DMS79 treated with DMSO at 0.1 percent for 48 hours (cell line): ENCODE measurements around the gene FMNL1.

Source experiments
- DNase-seq: peaks from one replicate; lab custom pipeline; 2025; lab: John Stamatoyannopoulos, UW

Gene FMNL1

DNA sequence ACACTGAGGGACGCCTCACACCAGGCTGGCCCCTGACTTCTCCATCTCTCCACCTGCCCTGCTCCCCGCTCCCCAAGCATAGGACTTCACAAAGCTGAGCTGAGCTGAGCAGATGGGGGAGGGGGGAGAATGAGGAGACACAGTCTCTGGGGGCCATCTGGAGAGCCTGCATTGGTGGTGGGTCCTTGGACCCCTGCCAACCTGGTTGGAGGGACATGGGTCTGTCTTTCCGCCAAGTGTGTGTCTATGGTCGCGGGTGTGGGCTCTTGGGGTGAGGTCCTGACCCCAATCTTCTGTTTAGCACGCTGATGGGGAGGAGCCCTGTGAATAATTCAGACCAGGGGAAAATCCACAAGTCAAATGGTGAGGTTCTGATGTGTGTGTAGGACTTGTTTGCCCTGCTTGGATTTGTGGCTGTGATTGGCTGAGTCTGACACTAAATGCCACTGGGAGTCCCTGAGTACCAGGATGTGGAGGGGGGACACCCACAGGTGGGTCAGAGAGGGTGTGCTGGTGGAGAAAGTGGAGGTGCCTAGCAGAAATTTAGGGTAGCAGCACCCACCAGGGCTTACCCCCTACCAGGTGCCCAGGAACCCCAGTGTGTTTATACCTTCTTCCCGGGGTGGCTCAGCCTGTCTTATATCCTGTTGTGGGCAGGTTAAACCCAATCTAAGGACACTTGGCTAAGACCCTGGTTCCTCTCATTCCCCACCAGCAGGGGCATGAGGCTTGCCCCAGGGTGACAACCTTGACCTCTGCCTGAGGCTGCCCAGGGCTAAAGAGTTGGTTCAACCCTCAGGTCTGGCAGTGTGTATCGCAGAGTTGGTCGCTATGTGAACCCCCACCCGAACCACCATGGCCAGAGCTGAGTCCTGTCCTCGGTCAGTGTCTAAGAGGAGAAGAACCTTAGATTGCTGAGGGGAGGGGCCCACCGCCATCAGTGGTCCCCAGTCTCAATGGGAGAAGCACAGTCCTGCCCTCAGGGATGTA lies 2.1 kb downstream of the FMNL1 start:
- no peak for DNase-seq

DNA sequence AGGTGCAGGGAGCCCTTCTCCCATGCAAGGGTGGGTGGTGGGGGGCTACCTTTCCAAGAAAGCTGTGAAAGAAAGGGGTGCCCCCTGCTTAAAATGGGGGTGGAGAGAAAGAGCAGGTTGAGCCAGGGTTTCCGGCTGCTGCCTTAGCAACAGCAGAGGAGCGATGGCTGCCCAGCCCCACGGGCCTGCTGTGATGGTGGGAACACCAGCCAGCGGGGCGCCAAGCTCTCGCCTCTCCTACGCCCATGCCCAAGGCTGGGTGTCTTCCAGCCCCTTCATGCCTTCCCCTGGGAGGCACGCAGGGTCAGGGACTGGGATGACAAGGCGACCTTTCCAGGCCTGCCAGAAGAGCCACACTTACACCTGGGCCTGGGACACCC lies 3.0 kb downstream of the FMNL1 start:
- no peak for DNase-seq

DNA sequence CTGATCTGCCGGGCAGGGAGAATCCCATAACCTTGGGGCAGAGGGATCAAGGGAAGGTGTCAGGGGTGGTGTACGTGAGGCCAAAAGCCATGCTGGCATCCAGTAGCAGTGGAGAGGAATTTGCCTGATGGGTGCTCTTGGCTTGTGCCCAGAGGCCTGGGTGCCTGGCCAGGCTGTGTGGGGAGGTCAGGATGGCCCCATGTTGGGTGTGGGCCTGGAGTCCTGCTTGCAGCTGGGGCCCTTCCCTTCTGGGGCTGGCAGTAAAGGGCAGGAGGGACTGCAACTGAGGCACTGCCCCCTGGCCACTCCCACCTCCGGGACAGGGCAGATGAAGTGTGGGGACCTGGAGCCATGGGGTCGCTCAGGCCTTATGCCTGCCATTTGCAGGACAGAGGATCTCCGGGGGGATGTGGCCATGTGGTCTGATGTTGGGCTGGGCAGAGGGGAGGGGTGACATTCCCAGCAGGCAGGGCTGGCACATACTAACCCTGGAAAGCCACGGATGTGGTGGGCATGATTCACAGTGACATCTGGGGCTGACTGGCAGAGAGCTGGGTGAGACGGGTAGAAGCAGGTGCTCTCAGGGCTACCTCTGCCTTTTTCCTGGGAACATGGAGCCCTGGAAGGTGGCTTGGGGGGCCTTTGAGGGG lies 3.5 kb downstream of the FMNL1 start:
- DNase-seq = no peak

DNA sequence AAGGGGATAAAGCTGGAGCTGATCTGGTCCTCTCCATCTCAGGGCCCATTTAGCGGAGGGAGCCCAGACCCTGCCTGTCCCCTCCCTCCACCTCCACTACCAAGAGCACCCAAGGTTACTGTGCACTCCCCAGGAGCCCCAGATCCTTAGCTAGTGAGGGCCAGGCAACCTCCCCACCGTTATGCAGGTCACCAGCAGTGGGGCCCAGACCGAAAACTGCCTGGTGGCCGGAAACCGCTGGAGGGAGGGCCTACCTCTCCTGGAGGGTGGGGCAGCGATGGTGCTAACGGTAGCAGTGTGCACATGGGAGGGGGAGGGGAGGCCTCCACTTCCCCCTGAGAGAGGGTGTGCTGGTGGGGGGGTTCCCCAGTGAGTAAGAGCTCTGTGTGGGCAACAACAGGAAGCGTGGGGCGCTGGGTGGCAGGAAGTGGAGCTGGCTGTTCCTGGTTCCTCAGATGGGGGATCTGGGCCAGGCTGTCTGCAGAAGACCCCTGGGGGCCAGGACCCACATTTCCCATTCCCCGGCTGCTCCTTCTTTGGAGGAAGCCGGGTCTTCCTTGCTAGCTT lies 4.4 kb downstream of the FMNL1 start:
- DNase-seq = no peak

DNA sequence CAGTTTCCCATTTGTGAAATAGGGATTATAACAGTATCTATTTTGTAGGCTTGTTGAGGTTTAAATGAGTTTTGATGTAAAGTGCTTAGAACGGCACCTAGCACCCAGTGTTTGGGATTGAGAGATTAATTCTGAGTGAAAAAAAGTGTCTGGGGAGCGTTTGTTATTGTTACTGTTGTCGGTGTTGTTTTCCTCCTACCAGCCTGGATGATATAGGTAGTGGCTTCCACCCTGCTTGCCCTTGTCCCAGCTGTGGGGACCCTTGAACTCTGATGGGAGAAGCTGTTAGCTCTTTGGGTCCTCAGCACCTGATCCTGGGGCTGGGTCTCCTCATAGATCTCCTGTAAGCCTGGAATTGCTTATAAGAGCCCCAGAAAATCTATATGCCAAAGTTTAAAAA lies 4.9 kb downstream of the FMNL1 start:
- no peak for DNase-seq

DNA sequence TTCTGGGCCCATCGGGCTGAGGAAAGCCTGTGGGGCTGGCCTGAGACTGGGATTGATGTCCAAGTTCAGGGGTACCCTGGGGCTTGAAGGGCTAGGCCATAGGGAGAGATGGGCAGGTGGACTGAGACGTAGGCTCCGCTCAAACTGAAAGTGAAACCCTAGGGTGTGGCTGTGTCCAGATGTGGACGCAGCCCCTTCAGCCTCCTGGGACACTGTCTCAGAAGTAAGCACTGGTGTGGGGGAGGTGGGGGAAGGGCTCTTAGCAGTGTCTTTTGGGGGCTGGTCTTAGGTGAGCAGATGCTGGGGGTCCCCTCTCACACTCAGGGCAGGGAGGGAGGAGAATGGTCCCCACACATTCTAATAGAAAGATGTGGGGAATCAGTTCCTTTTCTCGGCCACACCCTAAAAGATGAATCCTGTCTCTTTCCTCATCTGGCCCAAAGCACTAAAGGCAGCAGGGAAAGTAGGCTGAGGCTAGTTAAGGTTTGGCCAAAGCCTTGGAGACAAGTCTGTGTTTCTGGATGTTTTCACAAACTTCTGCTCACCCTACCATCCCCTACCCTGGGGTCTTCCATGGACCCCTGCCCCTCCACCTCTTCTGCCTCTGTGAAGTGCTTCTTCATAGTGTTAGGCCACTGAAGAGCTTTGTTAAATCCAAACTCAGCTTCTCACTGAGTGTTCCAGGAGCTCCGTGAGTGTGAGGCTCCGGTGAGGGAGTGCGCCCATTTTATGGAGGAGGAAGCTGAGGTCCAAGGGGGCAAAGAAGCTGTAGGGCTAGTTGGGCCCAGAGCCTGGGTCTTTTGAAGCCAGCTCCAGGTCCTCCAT lies 5.6 kb downstream of the FMNL1 start:
- DNase-seq = no peak

DNA sequence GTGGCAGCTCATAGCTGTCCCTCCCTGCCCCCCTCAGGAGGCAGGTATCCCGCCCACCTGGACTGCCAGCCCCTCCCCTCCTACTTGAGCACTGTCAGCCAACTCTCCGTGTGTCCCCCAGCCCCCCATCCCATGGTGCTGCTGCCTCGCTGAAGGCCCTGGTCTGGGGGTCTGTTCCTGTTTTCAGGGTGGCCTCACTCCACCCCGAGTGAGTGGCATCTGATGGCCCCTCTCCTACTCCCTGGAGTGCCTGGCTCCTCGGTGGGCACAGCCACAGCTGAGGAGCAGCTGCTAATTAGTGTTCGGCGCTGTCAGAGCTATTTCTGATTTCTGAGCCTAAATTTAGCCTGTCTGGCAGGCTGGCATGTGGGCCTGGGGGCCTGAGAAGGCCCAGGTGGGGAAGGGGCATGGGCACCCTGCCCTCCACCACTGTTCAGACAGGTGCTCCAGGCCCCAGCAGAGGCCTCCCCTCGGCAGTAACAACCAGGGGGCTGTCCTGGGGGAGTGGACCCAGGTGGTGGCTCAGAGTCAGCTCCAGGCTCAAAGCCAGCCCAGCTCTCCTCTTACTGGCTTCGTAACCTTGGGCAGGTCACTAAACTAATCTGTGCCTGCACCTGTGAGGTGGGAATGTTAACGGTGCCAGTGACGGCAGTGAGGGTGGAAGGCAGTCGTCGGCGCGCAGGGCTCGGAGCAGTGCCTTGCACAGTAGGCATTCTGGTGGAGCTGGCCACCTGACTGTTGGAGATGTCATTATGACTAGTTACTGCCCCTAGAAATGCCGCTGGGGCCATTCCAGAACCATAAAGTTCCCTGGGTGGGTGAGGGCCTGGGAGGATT lies 6.5 kb downstream of the FMNL1 start:
- no peak for DNase-seq

DNA sequence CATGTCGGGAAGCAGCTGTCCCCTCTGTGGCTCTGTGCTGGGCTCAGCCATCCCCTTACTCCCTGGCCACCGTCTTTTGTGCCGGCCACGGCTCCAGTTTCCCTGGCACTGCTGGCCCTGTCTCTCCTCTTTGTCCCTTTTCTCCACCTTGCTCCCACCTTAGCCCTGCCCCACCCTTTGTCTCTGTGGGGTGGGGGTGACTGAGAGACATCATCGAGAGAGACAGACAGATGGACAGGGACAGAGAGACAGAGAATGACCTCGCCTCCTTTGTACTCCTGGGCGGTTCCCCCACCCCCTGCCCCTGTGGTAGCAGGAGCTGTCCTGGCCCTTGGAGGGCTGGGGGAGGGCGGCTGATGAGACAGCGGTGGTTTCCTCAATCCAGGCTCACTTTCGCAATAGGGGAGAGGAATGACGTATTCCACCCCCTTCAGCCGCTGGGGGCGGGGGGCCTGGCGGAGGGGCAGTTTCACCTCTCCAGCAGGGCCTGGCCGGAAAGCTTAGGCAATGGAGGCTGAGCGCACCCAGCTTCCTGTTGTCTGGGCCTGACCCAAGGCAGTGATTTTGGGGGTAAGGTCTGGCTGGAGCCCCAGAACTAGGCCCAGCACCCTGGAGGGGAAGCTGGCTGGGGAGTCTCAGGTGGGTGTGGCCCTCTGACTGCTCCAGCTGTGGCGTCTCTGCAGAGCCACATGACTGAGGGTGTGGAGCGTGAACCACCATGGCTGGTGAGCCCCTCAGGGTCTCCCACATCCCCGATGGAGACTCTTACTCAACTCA lies 7.3 kb downstream of the FMNL1 start:
- DNase-seq = no peak

DNA sequence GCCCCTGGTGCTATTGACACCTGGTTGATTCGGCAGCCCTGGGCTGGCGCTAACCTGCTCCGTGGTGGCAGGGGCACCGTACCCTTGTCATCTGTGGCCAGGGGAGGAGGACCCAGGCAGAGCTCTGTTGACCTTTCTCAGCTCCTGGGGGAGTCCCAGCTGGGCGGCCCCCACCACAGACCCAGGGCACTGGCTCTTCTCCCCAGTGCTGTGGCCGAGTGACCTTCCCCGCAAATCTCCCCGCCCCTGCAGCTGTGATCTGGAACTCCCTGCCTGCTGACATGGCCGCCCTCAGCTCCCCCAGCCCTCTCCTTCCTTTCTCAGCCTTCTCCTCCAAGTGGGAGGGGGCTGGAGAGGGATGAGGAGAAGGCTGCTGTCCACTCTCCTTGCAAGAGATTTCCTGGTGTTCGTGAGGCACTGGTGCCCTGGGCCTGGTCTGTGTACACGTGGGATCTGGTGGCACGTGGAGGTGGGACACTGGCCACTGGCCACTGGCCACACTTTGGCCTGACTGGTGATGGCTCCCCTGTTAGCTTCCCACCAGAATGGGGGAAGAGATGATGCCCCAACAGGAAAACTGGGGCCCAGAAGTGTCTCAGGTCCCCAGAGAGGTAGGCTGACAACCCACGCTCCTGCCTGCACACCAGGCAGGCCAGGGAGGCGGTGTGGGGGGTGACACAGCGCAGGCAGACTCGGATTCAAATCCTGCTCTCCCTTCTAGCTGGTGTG lies 8.2 kb downstream of the FMNL1 start:
- DNase-seq = no peak

DNA sequence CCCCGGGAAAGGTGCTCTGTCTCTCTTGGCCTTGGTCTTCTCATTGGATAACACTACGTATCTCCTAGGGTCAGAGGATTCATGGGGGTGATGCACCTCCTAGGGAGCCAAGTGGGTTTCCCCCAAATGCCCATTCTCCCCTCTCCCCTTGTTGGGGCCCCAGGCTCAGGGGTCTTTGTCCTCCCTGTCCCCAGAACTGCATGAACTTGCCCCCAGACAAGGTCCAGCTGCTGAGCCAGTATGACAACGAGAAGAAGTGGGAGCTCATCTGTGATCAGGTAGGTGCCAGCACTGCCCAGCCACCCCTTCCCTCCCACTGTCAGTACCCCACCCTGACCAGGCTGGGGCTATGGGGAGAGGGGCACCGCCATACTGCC lies 8.7 kb downstream of the FMNL1 start:
- DNase-seq = no peak

DNA sequence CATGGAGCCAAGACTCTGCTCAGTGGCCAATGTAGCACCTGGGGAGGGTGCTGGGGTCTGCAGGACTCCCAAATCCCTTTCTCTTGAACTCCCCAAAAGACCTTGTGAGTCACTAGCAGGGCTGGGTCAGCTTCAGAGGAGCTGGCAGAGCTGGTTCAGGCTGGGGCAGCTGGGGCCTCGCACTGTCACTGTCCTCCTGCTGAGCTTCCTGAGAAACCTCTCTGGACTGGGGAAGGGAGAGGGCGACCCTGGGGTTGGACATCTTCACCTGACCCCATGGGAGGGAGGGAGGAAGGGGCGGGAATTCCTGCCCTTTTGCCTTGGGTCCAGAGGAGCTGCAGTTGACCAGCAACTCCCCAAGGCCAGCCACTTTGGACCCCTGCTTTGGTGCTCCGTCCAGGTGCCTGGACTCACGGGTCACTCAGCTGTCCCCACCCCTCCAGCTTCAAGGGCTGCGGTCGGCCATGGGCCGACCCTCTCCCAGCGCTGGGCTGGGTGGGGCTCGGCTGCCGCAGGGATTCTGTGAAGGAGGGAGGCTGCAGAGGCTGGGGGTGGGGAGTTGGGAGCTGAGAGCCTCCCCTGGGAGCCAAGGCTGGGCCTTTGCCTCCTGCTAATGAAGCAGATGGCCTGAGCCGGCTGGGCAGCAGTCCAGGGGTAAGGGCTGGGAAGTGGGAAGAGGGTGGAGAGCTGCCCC lies 9.2 kb downstream of the FMNL1 start:
- DNase-seq = peak; percentile 48

DNA sequence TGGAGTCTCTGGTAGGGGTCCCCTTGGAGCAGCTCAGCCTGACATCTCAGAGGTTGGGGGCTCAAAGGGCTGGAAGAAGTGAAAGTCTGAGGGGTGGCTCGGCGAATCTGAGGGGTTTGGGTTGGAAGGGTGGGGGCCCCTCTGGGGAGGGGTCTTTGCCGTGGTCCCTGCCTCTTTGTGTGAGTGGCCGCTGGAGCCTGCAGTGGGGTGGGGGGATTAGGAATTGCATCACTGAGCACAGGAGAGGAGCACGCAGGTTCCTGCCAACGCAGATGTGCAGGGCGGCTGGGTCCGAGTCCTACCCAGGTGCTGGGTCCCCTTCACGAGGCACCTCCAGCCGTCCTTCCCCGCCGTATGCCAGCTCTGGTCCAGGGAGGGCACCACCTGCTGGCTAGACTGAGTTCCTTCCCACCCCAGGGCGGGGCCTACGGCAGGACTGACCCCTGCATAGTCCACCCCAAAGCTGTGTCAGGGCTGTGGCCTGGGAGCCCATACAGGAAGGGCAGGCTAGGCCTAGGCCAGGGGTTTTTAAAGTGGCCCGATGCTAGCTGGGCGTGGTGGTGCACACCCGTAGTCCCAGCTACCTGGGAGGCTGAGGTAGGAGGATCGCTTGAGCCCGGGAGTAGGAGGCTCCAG lies 9.9 kb downstream of the FMNL1 start:
- peak; percentile 44 for DNase-seq

DNA sequence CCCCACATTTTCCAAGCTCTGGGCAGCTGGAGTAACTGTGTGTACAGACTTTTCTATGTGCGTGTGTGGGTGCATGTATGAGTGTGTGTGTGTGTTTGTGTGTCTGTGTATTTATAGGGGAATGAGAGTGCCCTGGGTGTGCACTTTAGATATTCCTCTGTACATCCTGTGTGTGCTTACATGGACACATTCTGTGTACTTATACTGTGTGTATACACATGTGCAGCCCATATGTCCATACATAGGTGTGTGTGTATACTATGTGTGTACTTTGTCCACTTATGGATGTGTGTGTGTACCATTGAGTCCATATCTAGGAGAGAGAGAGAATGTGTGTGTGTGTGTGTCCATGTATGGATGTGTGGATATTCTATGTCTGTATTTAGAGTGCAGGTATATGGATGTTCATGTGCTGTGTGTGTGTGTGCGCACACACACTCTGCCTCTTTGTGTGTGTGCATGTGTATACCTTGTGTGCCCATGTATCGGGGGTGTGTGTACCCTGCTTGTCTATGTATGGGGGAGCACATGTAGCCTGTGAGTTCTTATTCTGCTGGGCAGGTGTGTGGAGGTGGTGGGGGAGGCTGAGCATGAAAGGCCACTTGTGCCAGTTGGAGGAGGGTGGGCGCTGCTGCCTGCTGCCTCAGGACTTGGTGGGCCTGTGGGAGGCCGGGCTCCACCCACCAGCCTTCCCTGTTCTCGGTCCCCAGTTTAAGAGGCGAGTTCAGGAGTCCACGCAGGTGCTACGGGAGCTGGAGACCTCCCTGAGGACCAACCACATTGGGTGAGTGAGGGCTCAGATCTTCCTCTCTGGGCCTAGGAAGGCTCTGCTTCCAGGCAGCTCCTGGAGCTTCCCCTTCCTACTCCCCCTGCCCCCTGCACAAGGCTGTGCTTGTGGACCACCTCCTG lies 11.1 kb downstream of the FMNL1 start:
- no peak for DNase-seq

DNA sequence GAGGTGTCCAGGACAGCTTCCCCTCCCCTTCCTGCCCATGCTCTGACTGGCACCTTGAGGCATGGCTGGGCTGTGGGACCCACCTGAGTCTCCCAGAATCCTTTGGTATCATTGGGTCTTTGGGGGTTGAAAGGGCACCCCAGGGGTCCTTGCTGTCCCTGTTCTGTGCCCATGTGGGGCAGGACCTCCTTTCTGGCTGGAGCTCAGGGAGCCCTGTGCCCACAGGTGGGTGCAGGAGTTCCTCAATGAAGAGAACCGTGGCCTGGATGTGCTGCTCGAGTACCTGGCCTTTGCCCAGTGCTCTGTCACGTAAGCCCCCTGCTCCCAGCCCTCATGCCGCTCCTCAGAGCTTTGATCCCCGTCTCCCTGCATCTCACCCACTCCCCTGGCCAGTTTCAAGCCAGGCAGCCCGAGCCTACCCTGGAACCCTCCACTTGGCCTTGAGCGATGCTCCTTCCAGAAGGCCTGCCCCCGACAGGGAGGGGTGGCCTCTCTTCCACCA lies 11.8 kb downstream of the FMNL1 start:
- DNase-seq = no peak

DNA sequence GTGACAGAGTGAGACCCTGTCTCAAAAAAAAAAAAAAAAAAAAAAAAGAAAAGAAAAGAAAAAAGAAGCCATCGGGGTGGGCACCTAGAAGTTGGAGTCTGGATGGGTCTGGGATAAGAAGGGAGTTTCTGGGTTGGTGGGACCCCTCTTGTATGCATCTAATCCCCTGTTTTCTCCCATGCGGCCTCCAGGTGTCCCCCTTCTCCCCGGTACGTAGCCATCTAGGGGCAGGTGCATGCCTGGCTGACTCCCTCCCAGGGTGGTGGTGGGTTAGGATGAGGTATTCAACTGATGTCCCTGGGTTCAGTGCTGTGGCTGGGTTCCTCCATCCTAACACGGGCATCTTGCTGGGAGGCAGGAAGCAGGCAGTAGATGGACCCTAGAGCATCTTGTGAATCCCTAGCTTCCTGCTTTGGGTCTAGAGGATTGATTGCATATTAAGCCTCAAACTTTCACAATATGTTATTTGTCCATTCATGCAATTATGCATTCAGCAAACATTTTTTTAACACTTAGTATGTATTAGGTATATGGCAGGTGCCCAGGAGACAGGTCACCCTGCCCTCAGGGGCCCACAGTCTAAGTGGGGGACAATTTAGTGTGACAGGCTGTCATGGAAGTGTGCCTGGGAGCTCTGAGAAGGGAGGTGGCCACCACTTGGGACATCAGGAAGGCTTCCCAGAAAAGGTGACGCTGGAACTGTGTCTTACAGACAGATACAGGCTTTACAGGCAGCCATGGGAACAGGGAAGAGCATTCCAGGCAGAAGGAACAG lies 13.1 kb downstream of the FMNL1 start:
- DNase-seq = peak; percentile 22

DNA sequence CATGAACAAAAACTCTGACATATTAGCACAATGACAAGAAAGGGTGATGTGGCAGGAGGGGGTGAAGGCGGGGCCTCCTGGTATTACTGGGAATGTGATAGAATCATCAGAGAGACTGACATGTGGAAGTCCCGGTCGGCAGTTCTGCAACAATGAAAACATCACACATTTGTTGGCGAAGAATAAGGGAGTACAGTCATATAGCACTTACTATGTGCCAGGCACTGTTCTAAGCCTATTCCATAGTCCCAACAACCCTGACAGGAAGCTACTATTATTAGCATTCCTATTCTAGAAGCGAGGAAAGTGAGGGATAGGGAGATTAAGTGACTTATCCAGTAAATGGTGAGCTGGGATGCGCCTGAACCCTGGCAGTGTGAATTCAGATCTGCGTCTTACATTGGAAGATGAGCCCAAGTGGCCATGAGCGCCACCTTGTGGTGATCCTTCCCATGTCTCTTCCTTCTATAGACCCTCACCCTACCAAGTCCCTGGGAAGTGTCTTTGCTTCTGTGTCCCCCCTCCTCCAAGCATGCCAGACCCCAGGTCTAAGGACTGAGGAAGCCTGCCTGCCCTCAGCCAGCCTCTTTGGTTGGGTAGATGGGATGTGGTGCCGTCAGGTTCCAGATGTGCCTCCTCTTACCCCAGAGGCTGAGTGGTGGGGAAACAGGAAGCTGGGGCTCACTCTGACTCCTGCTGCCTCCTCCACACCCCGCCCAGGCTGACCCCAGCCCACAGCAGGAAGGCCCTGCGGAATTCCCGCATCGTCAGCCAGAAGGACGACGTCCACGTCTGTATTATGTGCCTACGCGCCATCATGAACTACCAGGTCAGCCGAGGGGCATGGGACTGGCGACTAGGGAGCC lies 14.0 kb downstream of the FMNL1 start:
- DNase-seq = peak; percentile 26
